Left lung (tissue), 10 donors: ENCODE measurements around the gene OCA2. TPM values are rescaled to one million over a fixed set of nuclear protein-coding genes. Genes with fewer than 3 reads are reported as not detected.

Source experiments
- ATAC-seq: fragments of 200-7000 bp; cut with Tn5 transposase; one replicate; pipeline ENCODE4 v1.9.1; 2020; ENCODE audit warnings: moderate library complexity
- DNase-seq, 4 donors: peaks; one replicate each; pipeline ENCODE4 v3.0.0-alpha.2; 2013 to 2020
- H3K27ac ChIP-seq, 2 donors: fragments of 200-600 bp; sonication (generic) in 1 of 2; one replicate each; pipeline versions ENCODE4 v1.5.0 to v1.8.0; 2020 to 2021
- H3K27me3 ChIP-seq, 2 donors: fragments of 200-600 bp; sonication (generic) in 1 of 2; one replicate each; pipeline versions ENCODE4 v1.5.0 to v1.8.0; 2020 to 2021
- H3K36me3 ChIP-seq, 2 donors: fragments of 200-600 bp; sonication (generic) in 1 of 2; one replicate each; pipeline versions ENCODE4 v1.5.0 to v1.8.0; 2020 to 2021
- H3K4me1 ChIP-seq, 2 donors: fragments of 200-600 bp; one replicate each; pipeline ENCODE4 v1.8.0; 2021
- H3K4me3 ChIP-seq, 2 donors: fragments of 200-600 bp; sonication (generic) in 1 of 2; one replicate each; pipeline versions ENCODE4 v1.5.0 to v1.8.0; 2020 to 2021; ENCODE audit warnings: mild to moderate bottlenecking in 1 of 2
- H3K9me3 ChIP-seq, 2 donors: fragments of 200-600 bp; sonication (generic) in 1 of 2; one replicate each; pipeline versions ENCODE4 v1.5.0 to v1.8.0; 2020 to 2021
- CTCF ChIP-seq, 2 donors: fragments of 200-600 bp; sonication (generic) in 1 of 2; IDR thresholded peaks; one replicate each; pipeline versions ENCODE4 v1.5.0 to v1.8.0; 2021; ENCODE audit warnings: antibody characterized with exemption in 2 of 2
- intact Hi-C, 2 donors: fragments of 100-400 bp; cut with DNase I; formaldehyde crosslinking; loops; one replicate each; pipeline versions ENCODE4 v1.11.2 to v1.14.2; 2022
- polyA plus RNA-seq, 6 donors: library from polyadenylated mRNA; unstranded; fragments of 120-200 nt; gene quantifications; one replicate each; pipeline ENCODE4 v1.2.1, GENCODE V29; 2013; ENCODE audit not compliant: insufficient read length in 6 of 6
- total RNA-seq, 2 donors: library from RNA; stranded (reverse); fragmentation: NEBNext Ultra II Directional; extraction: Animal tissue kit (Norgen Biotek cat#: 25700); gene quantifications; one replicate each; pipeline ENCODE4 v1.2.1, GENCODE V29; 2021
- donor health status: DM: no; HTN: yes; CAD: no.
- donor health status: DM: no; HTN: no; CAD: no.

OCA2 gene
- total and polyA plus RNA-seq, 8 donors: 0.81 to 21.7 (median 13.2) TPM

DNA sequence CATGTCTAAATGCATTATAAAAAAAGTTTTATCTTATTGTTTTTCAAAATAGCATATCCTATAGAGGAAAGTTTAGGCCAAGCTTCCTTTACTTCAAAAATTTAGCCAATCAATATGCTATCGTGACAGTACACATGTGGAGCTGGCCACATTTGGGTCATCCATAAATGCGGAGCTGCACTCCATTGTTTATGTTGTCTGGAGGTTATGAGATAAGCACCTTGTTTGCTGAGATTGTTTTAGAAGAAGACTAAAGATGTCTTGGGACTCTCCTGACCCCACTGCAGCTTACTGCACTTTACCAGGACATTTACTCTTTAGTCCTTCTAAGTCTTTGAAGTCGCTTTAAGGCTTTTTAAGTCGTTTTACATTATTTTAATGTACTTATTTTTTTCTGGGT, 265.9 kb downstream of the OCA2 start:
- intact Hi-C loops: no loop called here
- no peak overlapping the region for H3K4me3 ChIP-seq
- H3K9me3 ChIP-seq: peaks cover 0 to 2% of the 10 kb centered on the region in 2 donors
- TF ChIP-seq CTCF (IDR thresholded peaks at IDR 0.05): no peak
- H3K27me3 ChIP-seq: no peaks in the 10 kb centered on the region
- ATAC-seq (no peak), DNase-seq (no peak)
- no peak overlapping the region for H3K27ac ChIP-seq
- H3K4me1 ChIP-seq: no peaks in the 10 kb centered on the region
- no peaks in the 10 kb centered on the region for H3K36me3 ChIP-seq

DNA sequence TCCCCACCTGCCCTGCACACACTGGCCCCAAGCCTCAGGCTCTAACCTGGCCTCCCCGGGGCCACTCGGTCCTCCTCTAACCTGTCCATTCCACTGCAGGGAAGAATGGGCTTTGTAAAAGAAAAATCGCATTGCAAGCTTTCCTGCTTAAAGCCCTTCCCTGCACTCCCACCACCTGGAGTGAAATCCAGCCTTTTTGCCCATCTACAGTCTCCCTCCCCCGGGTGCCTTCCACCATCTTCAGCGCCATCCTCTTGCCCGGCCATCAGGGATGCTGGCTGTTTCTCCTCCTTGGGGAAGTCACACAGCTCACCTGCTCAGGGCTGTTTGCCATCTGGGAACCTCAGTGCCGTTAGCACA, 266.9 kb downstream of the OCA2 start:
- Histone ChIP-seq H3K4me1 (no peaks in the 10 kb centered on the region), H3K4me3 (no peak overlapping the region), H3K27ac (no peak overlapping the region), H3K9me3 (peaks cover 0 to 2% of the 10 kb centered on the region in 2 donors), H3K36me3 (no peaks in the 10 kb centered on the region), H3K27me3 (no peaks in the 10 kb centered on the region)
- ATAC-seq (no peak), DNase-seq (no peak)
- no peak for TF ChIP-seq CTCF (IDR thresholded peaks at IDR 0.05)
- intact Hi-C loops: no loop called here

- H3K27ac ChIP-seq: no peak overlapping the region
- intact Hi-C loops: no loop called here
- no peak for ATAC-seq
- no peak for DNase-seq
- TF ChIP-seq CTCF (IDR thresholded peaks at IDR 0.05): no peak
- H3K4me1 ChIP-seq: no peaks in the 10 kb centered on the region
- peaks cover 0 to 2% of the 10 kb centered on the region in 2 donors for H3K9me3 ChIP-seq
- H3K36me3 ChIP-seq: no peaks in the 10 kb centered on the region
- no peak overlapping the region for H3K4me3 ChIP-seq
- H3K27me3 ChIP-seq: no peaks in the 10 kb centered on the region
These were observed 267.5 kb downstream of the OCA2 start for GRCh38 chr15:27831384-27832236.

DNA sequence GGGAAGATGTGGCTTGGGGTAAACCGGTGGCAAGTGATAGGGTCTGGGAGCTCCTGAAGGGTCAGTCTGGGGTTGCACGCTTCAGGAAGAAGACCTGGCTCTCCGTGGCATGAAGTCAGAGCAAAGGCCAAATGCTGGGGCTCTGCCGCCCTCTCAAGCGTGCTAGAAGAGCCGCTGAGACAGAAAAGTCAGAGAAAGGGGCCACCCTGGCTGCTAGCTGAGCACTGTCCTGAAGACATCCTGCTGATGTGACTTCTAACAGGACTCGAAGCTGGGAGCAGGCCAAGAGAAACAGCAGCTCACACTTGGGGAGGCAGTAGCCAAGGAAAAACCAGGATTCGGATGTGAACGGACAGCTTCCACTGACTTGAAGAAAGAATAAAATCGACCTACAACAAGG, 270.4 kb downstream of the OCA2 start:
- Histone ChIP-seq H3K9me3 (no peaks in the 10 kb centered on the region), H3K27ac (no peak overlapping the region), H3K36me3 (no peaks in the 10 kb centered on the region), H3K4me3 (no peak overlapping the region), H3K27me3 (no peaks in the 10 kb centered on the region), H3K4me1 (no peaks in the 10 kb centered on the region)
- no peak for ATAC-seq
- intact Hi-C loops: no loop called here
- DNase-seq: no peak
- TF ChIP-seq CTCF (IDR thresholded peaks at IDR 0.05): no peak

GRCh38 chr15:27826902-27827714, 272.0 kb downstream of the OCA2 start:
- Histone ChIP-seq H3K4me3 (no peak overlapping the region), H3K4me1 (no peaks in the 10 kb centered on the region), H3K36me3 (no peaks in the 10 kb centered on the region), H3K27me3 (no peaks in the 10 kb centered on the region), H3K27ac (no peak overlapping the region), H3K9me3 (no peaks in the 10 kb centered on the region)
- no peak for TF ChIP-seq CTCF (IDR thresholded peaks at IDR 0.05)
- intact Hi-C loops: no loop called here
- no peak for ATAC-seq
- peak in 1 of 4 donors; percentile 7 for DNase-seq
